H54 (cell line): ENCODE data around the gene KCNIP3.

ENCODE experiments used
- DNase-seq: peaks from one replicate; pipeline ENCODE4 v3.0.0; 2011; ENCODE audit warnings: low spot score, mixed read lengths; ENCODE audit not compliant: insufficient read length
- FAIRE-seq: peaks from 3 replicates; lab custom pipeline; 2011; peaks lifted over from hg19 to GRCh38; lab: Jason Lieb, UNC
- POLR2A ChIP-seq: IDR thresholded peaks from 2 replicates; pipeline ENCODE4 v1.6.1; 2011; ENCODE audit warnings: low read depth, mild to moderate bottlenecking, low read length

Gene KCNIP3

GRCh38 chr2:95295376-95295775 lies 1.8 kb upstream of the KCNIP3 start:
- DNase-seq (no peak), FAIRE-seq (no peak)
- TF ChIP-seq POLR2A: no peak

- FAIRE-seq: no peak
- no peak for DNase-seq
- TF ChIP-seq POLR2A: no peak
Observed at GRCh38 chr2:95296011-95296410, 1.1 kb upstream of the KCNIP3 start.

- TF ChIP-seq POLR2A: no peak
- DNase-seq: no peak
- FAIRE-seq: no peak
Observed at GRCh38 chr2:95297639-95298395, 670 bp downstream of the KCNIP3 start.

- no peak for FAIRE-seq
- no peak for DNase-seq
- no peak for TF ChIP-seq POLR2A
Observed at GRCh38 chr2:95298486-95299111, 1.5 kb downstream of the KCNIP3 start.

GRCh38 chr2:95299961-95300360 lies 2.8 kb downstream of the KCNIP3 start:
- no peak for DNase-seq
- FAIRE-seq: no peak
- TF ChIP-seq POLR2A: no peak

GRCh38 chr2:95300450-95300849 lies 3.3 kb downstream of the KCNIP3 start:
- no peak for DNase-seq
- no peak for TF ChIP-seq POLR2A
- FAIRE-seq: no peak

GRCh38 chr2:95301186-95301585 lies 4.0 kb downstream of the KCNIP3 start:
- TF ChIP-seq POLR2A: no peak
- no peak for DNase-seq
- no peak for FAIRE-seq

- FAIRE-seq (no peak), DNase-seq (no peak)
- no peak for TF ChIP-seq POLR2A
Observed at GRCh38 chr2:95301876-95302641, 4.9 kb downstream of the KCNIP3 start.

GRCh38 chr2:95303191-95303919 lies 6.2 kb downstream of the KCNIP3 start:
- FAIRE-seq: no peak
- no peak for TF ChIP-seq POLR2A
- no peak for DNase-seq

GRCh38 chr2:95305380-95306061 lies 8.4 kb downstream of the KCNIP3 start:
- no peak for FAIRE-seq

GRCh38 chr2:95306336-95306895 lies 9.3 kb downstream of the KCNIP3 start:
- FAIRE-seq (no peak), DNase-seq (no peak)
- TF ChIP-seq POLR2A: no peak

More at GRCh38 chr2:95305380-95306061, 8.4 kb downstream of the KCNIP3 start:
- DNase-seq: no peak
- TF ChIP-seq POLR2A: no peak

- no peak for TF ChIP-seq POLR2A
- DNase-seq (no peak), FAIRE-seq (no peak)
Observed at GRCh38 chr2:95307036-95307435, 9.9 kb downstream of the KCNIP3 start.

GRCh38 chr2:95307878-95308277 lies 10.7 kb downstream of the KCNIP3 start:
- FAIRE-seq: no peak
- TF ChIP-seq POLR2A: no peak
- no peak for DNase-seq
